Measurements from ENCODE around the gene HVCN1. TPM values are rescaled to one million over a fixed set of nuclear protein-coding genes. Genes with fewer than 3 reads are reported as not detected.
A peak's percentile ranks its signal among the peaks of the same experiment; 100 is the strongest.
"Not testable (repeated sequence)": the region's sequence is repeated elsewhere in the genome, so short reads cannot be mapped to it uniquely, and the experiment has no call there.

Gene HVCN1
- total RNA-seq, 4 donors from 2014 or later, result 4.6 to 8.1 (median 5.8) TPM

DNA sequence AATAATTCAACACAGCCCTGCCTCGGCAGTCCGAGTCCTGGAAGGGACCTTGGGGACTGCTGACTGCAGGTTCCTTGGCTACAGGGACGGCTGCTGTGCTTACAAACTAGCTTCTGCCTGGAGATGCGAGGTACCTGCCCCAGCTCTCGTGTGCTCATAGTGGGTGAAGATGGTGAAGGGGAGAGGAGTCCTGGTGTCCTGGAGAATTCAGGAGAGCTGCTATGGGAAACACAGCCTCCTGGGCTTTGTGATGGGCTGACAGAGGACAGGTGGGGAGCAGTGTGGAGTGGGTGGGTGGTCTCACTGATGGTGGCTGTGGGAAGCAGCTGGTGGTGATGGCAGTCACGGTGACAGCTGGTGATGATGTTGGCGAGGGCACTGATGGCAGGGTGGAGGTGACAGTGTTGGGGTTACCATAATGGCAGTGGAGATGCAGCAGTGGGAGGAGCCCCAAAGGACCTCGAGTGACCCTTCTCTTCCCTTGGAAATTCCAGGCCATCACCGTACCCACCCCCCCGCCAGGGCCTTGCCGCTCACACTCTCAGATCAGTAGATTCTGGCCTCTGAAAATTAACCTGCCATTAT, 32.8 kb downstream of the HVCN1 start:
- DNase-seq, result no peak
- no peak for TF ChIP-seq POLR2A (IDR thresholded peaks at IDR 0.05)
- TF ChIP-seq, protein P1, sequence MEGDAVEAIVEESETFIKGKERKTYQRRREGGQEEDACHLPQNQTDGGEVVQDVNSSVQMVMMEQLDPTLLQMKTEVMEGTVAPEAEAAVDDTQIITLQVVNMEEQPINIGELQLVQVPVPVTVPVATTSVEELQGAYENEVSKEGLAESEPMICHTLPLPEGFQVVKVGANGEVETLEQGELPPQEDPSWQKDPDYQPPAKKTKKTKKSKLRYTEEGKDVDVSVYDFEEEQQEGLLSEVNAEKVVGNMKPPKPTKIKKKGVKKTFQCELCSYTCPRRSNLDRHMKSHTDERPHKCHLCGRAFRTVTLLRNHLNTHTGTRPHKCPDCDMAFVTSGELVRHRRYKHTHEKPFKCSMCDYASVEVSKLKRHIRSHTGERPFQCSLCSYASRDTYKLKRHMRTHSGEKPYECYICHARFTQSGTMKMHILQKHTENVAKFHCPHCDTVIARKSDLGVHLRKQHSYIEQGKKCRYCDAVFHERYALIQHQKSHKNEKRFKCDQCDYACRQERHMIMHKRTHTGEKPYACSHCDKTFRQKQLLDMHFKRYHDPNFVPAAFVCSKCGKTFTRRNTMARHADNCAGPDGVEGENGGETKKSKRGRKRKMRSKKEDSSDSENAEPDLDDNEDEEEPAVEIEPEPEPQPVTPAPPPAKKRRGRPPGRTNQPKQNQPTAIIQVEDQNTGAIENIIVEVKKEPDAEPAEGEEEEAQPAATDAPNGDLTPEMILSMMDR (IDR thresholded peaks at IDR 0.05 in 4 of 5, conservative IDR thresholded peaks at IDR 0.05 in 1 of 5), result no peak

GRCh38 chr12:110654238-110654637, 34.7 kb downstream of the HVCN1 start:
- H3K9me3 ChIP-seq; H3K4me3 ChIP-seq; DNase-seq; H3K4me1 ChIP-seq; H3K27me3 ChIP-seq; ATAC-seq; intact Hi-C loops (cut with DNase I; ENCODE audit: low total_unique reads); H3K27ac ChIP-seq; in situ Hi-C loops (cut with MboI; ENCODE audit: low sequenced_read_pairs in 4 of 4): not testable (repeated sequence)
- peaks cover 0 to 23% of the 10 kb centered on the region in 2 donors for H3K36me3 ChIP-seq

More for the DNA sequence above, 32.8 kb downstream of the HVCN1 start:
- Histone ChIP-seq H3K36me3 (peaks cover 0 to 5% of the 10 kb centered on the region in 2 donors), H3K27me3 (no peaks in the 10 kb centered on the region), H3K27ac (no peak overlapping the region), H3K9me3 (no peaks in the 10 kb centered on the region), H3K4me1 (peaks cover 0 to 7% of the 10 kb centered on the region in 2 donors), H3K4me3 (no peak overlapping the region)
- no peak for ATAC-seq
- intact Hi-C loops (cut with DNase I; ENCODE audit: low total_unique reads), result no loop called here
- in situ Hi-C loops (cut with MboI; ENCODE audit: low sequenced_read_pairs in 4 of 4), result no loop called here

GRCh38 chr12:110649341-110649847, 39.5 kb downstream of the HVCN1 start:
- Histone ChIP-seq H3K4me1 (no peaks in the 10 kb centered on the region), H3K27ac (no peak overlapping the region), H3K27me3 (no peaks in the 10 kb centered on the region), H3K9me3 (no peaks in the 10 kb centered on the region), H3K4me3 (no peak overlapping the region), H3K36me3 (peaks cover 0 to 38% of the 10 kb centered on the region in 2 donors)
- DNase-seq (no peak), ATAC-seq (no peak)
- TF ChIP-seq, protein P1 (IDR thresholded peaks at IDR 0.05 in 4 of 5, conservative IDR thresholded peaks at IDR 0.05 in 1 of 5), result no peak
- TF ChIP-seq POLR2A (IDR thresholded peaks at IDR 0.05), result no peak
- intact Hi-C loops (cut with DNase I; ENCODE audit: low total_unique reads) (no loop called here), in situ Hi-C loops (cut with MboI; ENCODE audit: low sequenced_read_pairs in 4 of 4) (no loop called here)

GRCh38 chr12:110647631-110648040, 41.3 kb downstream of the HVCN1 start:
- Histone ChIP-seq H3K36me3 (peaks cover 0 to 38% of the 10 kb centered on the region in 2 donors), H3K4me1 (peaks cover 0 to 2% of the 10 kb centered on the region in 2 donors), H3K27me3 (no peaks in the 10 kb centered on the region), H3K4me3 (no peak overlapping the region), H3K9me3 (no peaks in the 10 kb centered on the region), H3K27ac (no peak overlapping the region)
- in situ Hi-C loops (cut with MboI; ENCODE audit: low sequenced_read_pairs in 4 of 4), result no loop called here
- TF ChIP-seq POLR2A (IDR thresholded peaks at IDR 0.05), result no peak
- ATAC-seq (no peak), DNase-seq (no peak)
- intact Hi-C loops (cut with DNase I; ENCODE audit: low total_unique reads), result no loop called here

GRCh38 chr12:110641521-110641920, 47.4 kb downstream of the HVCN1 start:
- DNase-seq, result peak in 1 of 2 donors; percentile 34
- H3K4me3 ChIP-seq, result peak overlapping the region; percentile 3 to 39 (median 13)

More at GRCh38 chr12:110641521-110641920, 47.4 kb downstream of the HVCN1 start:
- H3K27me3 ChIP-seq, result no peaks in the 10 kb centered on the region
- in situ Hi-C loops (cut with MboI; ENCODE audit: low sequenced_read_pairs in 4 of 4) (no loop called here), intact Hi-C loops (cut with DNase I; ENCODE audit: low total_unique reads) (no loop called here)
- ATAC-seq, result no peak
- H3K27ac ChIP-seq, result peak overlapping the region; percentile 80 to 91 (median 85)
- H3K4me1 ChIP-seq, result peaks cover 22 to 53% of the 10 kb centered on the region in 2 donors
- H3K9me3 ChIP-seq, result no peaks in the 10 kb centered on the region
- TF ChIP-seq, protein P1 (IDR thresholded peaks at IDR 0.05 in 4 of 5, conservative IDR thresholded peaks at IDR 0.05 in 1 of 5), result no peak
- no peak for TF ChIP-seq POLR2A (IDR thresholded peaks at IDR 0.05)
- no peaks in the 10 kb centered on the region for H3K36me3 ChIP-seq
